Measurements from ENCODE around the gene BEST4. TPM values are rescaled to one million over a fixed set of nuclear protein-coding genes. Genes with fewer than 3 reads are reported as not detected.
"Not testable (repeated sequence)": the region's sequence is repeated elsewhere in the genome, so short reads cannot be mapped to it uniquely, and the experiment has no call there.

The BEST4 gene
- total and polyA plus RNA-seq, 4 donors, result 0.30 to 1.8 (median 0.73) TPM

DNA sequence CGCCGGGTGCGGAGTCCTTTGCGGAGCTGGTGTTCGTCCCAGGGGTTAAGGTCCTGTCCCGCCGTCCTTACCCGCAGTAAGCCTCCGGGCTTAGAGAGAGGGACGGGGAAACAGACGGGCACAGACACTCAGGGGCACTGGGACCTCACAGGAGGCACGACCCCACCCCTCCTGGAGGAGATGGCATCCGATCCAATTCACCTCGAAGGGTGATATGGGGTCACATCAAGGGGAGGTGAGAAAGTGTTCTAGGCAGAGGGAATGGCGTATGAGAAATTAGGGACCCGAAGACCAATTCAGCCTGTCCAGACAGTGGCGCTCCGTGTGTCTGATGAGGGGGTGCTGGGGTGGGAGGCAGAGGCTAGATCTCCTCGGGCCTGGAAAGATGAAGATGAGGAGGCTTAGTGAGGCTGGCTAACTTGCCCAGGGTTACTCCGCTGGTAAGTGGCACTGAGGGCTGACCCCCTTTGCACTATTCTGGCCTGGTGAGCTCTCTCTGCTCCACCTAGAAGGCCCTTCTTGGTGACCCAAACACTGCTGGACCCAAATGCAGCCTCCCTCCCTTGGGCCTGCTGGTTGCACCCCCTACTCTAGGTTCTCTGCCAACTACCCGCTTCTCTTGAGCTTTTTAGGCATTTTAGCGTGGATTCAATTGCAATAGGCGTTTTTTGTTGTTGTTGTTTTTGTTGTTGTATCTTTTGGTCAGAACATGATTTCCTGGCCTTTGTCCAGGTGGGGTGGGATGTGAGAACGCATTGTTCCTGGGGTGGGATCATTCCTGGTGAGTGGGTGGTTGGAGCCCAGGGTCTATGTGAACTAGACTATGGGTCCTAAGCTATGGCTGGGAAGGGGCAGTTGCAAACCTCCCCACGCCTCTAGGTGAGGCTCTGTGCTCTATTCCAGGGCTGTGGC, 32.6 kb upstream of the BEST4 start:
- intact Hi-C loops (cut with DNase I), result no loop called here
- peak; percentile 43 to 55 for DNase-seq
- Histone ChIP-seq H3K27ac (ENCODE audit: low read depth in 1 of 2, low read length in 2 of 2) (peak overlapping the region; percentile 79 to 96), H3K36me3 (ENCODE audit: control insufficient read depth in 1 of 2, insufficient read depth in 2 of 2, low read length in 1 of 2) (no peaks in the 10 kb centered on the region), H3K4me1 (ENCODE audit: control insufficient read depth in 1 of 2, insufficient read depth in 2 of 2, low read length in 2 of 2) (no peaks in the 10 kb centered on the region), H3K27me3 (ENCODE audit: control insufficient read depth in 1 of 2, insufficient read depth in 2 of 2, low read length in 1 of 2) (no peaks in the 10 kb centered on the region), H3K4me3 (ENCODE audit: low read length in 2 of 2) (peak overlapping the region; percentile 15 to 56), H3K9me3 (ENCODE audit: control insufficient read depth, low read length) (no peaks in the 10 kb centered on the region)
- ATAC-seq (ENCODE audit: low FRiP score), result peak; percentile 44
- WGBS, 2 donors, result 20 to 23% methylated on average over 25 of the region's 25 CpGs

DNA sequence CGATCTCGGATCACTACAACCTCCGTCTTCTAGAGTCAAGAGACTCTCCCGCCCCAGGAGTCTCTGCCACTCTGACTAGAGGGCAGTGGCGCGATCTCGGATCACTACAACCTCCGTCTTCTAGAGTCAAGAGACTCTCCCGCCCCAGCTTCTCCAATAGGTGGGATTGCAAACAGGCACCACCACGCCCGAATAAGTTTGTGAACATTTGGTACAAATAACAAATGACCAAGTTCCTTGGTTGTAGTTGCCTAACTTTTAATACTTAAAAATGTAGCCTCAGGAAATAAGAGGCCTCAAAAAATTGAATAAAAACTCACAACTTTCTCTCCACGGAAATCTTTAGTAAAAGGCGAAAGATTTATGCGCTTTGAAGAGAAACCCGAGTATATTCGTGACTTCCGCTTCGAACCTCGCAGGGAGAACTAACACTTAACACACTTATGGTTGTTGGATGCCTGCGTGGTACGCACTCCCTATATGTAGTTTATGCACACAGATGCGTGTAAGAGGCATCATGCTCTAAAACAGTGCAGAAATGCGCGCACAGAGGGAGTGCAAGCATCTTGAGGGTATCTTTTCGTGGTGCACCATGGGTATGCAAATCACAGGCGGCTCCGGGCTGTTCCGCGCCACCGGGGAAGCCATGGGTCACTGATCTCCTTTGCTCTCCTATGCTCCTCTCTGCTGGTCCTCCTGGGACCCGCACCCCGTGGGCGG, 31.8 kb upstream of the BEST4 start:
- H3K36me3 ChIP-seq (ENCODE audit: control insufficient read depth in 1 of 2, insufficient read depth in 2 of 2, low read length in 1 of 2), result no peaks in the 10 kb centered on the region
- DNase-seq, result peak; percentile 85 to 90
- no peaks in the 10 kb centered on the region for H3K9me3 ChIP-seq (ENCODE audit: control insufficient read depth, low read length)
- no peaks in the 10 kb centered on the region for H3K27me3 ChIP-seq (ENCODE audit: control insufficient read depth in 1 of 2, insufficient read depth in 2 of 2, low read length in 1 of 2)
- no peaks in the 10 kb centered on the region for H3K4me1 ChIP-seq (ENCODE audit: control insufficient read depth in 1 of 2, insufficient read depth in 2 of 2, low read length in 2 of 2)
- peak overlapping the region; percentile 85 to 96 for H3K27ac ChIP-seq (ENCODE audit: low read depth in 1 of 2, low read length in 2 of 2)
- peak; percentile 93 for ATAC-seq (ENCODE audit: low FRiP score)
- H3K4me3 ChIP-seq (ENCODE audit: low read length in 2 of 2), result peak overlapping the region; percentile 15 to 56
- 0 to 1% methylated on average over 33 of the region's 33 CpGs for WGBS, 2 donors
- intact Hi-C loops (cut with DNase I), result no loop called here

DNA sequence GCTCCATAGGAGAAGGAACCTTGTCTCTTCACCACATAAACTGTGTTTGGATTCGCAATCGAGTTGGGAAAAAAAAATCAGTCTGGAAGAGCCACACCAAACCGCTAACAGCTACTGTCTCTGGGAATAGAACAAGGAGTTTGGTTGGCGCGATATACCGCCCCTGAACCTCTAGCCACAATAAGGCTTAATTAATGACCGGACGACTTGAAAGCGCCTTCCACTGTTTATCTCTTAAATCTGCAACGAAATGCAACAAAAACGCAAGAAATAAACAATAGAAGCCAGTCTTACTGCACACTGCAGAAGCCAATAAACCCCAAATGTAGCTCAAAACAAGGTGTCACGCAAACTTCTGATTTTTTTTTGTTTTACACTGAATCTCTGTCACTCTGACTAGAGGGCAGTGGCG, 31.2 kb upstream of the BEST4 start:
- Histone ChIP-seq H3K4me1 (ENCODE audit: control insufficient read depth in 1 of 2, insufficient read depth in 2 of 2, low read length in 2 of 2) (no peaks in the 10 kb centered on the region), H3K9me3 (ENCODE audit: control insufficient read depth, low read length) (no peaks in the 10 kb centered on the region), H3K4me3 (ENCODE audit: low read length in 2 of 2) (peak overlapping the region; percentile 30 to 48), H3K36me3 (ENCODE audit: control insufficient read depth in 1 of 2, insufficient read depth in 2 of 2, low read length in 1 of 2) (no peaks in the 10 kb centered on the region), H3K27ac (ENCODE audit: low read depth in 1 of 2, low read length in 2 of 2) (peak overlapping the region; percentile 82 to 85), H3K27me3 (ENCODE audit: control insufficient read depth in 1 of 2, insufficient read depth in 2 of 2, low read length in 1 of 2) (no peaks in the 10 kb centered on the region)
- intact Hi-C loops (cut with DNase I), result no loop called here
- DNase-seq (no peak), ATAC-seq (ENCODE audit: low FRiP score) (no peak)
- WGBS, 2 donors, result 0 to 1% methylated on average over 13 of the region's 13 CpGs

GRCh38 chr1:44817771-44818495, 30.0 kb upstream of the BEST4 start:
- Histone ChIP-seq H3K27me3 (ENCODE audit: control insufficient read depth in 1 of 2, insufficient read depth in 2 of 2, low read length in 1 of 2) (no peaks in the 10 kb centered on the region), H3K9me3 (ENCODE audit: control insufficient read depth, low read length) (no peaks in the 10 kb centered on the region), H3K36me3 (ENCODE audit: control insufficient read depth in 1 of 2, insufficient read depth in 2 of 2, low read length in 1 of 2) (no peaks in the 10 kb centered on the region), H3K4me3 (ENCODE audit: low read length in 2 of 2) (no peak overlapping the region), H3K4me1 (ENCODE audit: control insufficient read depth in 1 of 2, insufficient read depth in 2 of 2, low read length in 2 of 2) (no peaks in the 10 kb centered on the region), H3K27ac (ENCODE audit: low read depth in 1 of 2, low read length in 2 of 2) (no peak overlapping the region)
- intact Hi-C loops (cut with DNase I), result no loop called here
- peak; percentile 25 to 39 for DNase-seq
- WGBS, 2 donors, result 95 to 96% methylated on average over 11 of the region's 11 CpGs
- no peak for ATAC-seq (ENCODE audit: low FRiP score)

DNA sequence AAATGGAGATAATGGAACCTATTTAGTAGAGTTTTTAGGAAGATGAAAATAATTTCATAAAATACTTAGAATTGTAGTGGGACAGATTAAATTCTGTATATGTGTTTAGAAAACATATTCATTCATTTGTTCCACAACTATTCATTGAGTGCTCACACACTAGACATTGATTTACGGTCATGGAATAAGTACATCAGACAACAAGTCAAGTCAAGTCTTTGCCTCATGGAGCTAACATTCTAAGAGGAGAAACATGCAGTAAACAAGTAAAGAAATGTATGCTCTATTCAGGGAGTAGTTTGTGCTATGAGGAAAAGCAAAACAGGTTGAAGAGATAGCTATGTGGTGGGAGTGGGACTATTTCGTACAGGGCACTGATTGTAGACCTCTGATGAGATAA, 29.3 kb upstream of the BEST4 start:
- Histone ChIP-seq H3K9me3 (ENCODE audit: control insufficient read depth, low read length) (no peaks in the 10 kb centered on the region), H3K4me1 (ENCODE audit: control insufficient read depth in 1 of 2, insufficient read depth in 2 of 2, low read length in 2 of 2) (no peaks in the 10 kb centered on the region), H3K36me3 (ENCODE audit: control insufficient read depth in 1 of 2, insufficient read depth in 2 of 2, low read length in 1 of 2) (no peaks in the 10 kb centered on the region), H3K27me3 (ENCODE audit: control insufficient read depth in 1 of 2, insufficient read depth in 2 of 2, low read length in 1 of 2) (no peaks in the 10 kb centered on the region), H3K4me3 (ENCODE audit: low read length in 2 of 2) (no peak overlapping the region), H3K27ac (ENCODE audit: low read depth in 1 of 2, low read length in 2 of 2) (no peak overlapping the region)
- DNase-seq (no peak), ATAC-seq (ENCODE audit: low FRiP score) (no peak)
- intact Hi-C loops (cut with DNase I), result no loop called here
- 89 to 94% methylated on average over 2 of the region's 2 CpGs for WGBS, 2 donors

DNA sequence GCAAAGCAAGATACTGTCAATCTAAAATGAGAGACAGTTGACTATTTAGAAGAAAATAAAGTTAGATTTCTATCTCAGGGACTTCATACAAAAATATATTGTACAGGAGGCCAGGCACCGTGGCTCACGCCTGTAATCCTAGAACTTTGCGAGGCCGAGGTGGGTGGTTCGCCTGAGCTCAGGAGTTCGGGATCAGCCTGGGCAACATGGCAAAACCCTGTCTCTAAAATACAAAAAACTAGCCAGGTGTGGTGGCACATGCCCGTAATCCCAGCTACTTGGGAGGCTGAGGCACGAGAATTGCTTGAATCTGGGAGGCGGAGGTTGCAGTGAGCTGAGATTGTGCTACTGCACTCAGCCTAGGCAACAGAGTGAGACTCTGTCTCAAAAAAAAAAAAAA, 28.0 kb upstream of the BEST4 start:
- H3K4me1 ChIP-seq (ENCODE audit: control insufficient read depth in 1 of 2, insufficient read depth in 2 of 2, low read length in 2 of 2), result not testable (repeated sequence)

DNA sequence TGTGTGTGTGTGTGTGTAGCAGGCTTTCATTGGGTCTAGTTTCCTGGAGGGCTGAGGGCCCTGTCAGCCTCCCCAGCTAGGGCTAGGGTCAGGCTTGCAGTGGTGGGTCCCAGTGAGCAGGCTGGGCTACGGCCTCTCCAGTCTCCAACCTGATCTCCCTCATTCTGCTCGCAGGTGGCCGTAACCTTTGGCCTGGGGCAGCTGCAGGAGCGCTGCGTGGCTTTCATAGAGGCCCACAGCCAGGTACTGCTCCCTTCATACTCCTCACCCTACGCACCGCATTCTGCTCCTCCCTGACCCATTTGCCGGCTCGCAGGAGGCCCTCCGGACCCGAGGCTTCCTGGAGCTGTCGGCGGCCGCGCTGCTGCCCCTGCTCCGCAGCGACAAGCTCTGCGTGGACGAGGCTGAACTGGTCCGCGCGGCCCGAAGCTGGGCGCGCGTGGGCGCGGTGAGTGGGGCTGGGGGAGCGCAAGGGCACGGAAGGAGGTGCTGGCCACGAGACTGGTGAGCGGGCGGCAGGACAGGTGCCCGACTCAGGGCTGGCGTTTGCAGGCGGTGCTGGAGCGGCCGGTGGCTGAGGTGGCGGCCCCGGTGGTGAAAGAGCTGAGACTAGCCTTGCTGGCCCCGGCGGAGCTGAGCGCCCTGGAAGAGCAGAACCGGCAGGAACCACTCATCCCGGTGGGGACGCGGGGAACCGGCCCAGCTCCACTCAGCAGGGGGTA, 25.0 kb upstream of the BEST4 start:
- Histone ChIP-seq H3K4me3 (ENCODE audit: low read length in 2 of 2) (no peak overlapping the region), H3K36me3 (ENCODE audit: control insufficient read depth in 1 of 2, insufficient read depth in 2 of 2, low read length in 1 of 2) (no peaks in the 10 kb centered on the region), H3K27me3 (ENCODE audit: control insufficient read depth in 1 of 2, insufficient read depth in 2 of 2, low read length in 1 of 2) (no peaks in the 10 kb centered on the region), H3K27ac (ENCODE audit: low read depth in 1 of 2, low read length in 2 of 2) (no peak overlapping the region), H3K9me3 (ENCODE audit: control insufficient read depth, low read length) (no peaks in the 10 kb centered on the region), H3K4me1 (ENCODE audit: control insufficient read depth in 1 of 2, insufficient read depth in 2 of 2, low read length in 2 of 2) (peaks cover 0 to 4% of the 10 kb centered on the region in 2 donors)
- ATAC-seq (ENCODE audit: low FRiP score) (no peak), DNase-seq (peak; percentile 55 to 80)
- WGBS, 2 donors, result 80% methylated on average over 47 to 48 of the region's 48 CpGs
- intact Hi-C loops (cut with DNase I), result no loop called here

More for the DNA sequence above, 28.0 kb upstream of the BEST4 start:
- H3K9me3 ChIP-seq (ENCODE audit: control insufficient read depth, low read length); ATAC-seq (ENCODE audit: low FRiP score); H3K27me3 ChIP-seq (ENCODE audit: control insufficient read depth in 1 of 2, insufficient read depth in 2 of 2, low read length in 1 of 2); intact Hi-C loops (cut with DNase I); H3K4me3 ChIP-seq (ENCODE audit: low read length in 2 of 2); H3K36me3 ChIP-seq (ENCODE audit: control insufficient read depth in 1 of 2, insufficient read depth in 2 of 2, low read length in 1 of 2); H3K27ac ChIP-seq (ENCODE audit: low read depth in 1 of 2, low read length in 2 of 2): not testable (repeated sequence)
- WGBS, 2 donors, result 89 to 94% methylated on average over 9 of the region's 9 CpGs
- peak; percentile 15 to 53 for DNase-seq

DNA sequence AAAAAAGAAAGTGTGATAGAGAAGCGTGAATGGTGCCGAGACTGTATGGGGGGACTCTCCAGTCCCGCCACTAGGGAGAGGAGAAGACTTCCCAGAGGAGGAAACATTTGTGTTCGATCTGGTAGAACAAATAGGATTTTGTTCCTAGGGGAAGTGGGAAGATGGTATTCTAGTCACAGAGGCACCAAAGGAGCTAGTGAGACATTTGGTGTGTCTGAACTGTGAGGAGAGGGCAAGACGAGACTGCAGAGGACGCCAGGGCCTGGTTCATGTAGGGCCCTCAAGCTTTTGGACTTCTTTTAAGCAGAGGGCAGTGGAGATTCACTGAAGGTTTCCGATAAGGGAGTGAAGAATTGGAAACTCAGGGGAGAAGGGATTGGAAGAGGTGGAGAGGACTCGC, 23.3 kb upstream of the BEST4 start:
- peak overlapping the region; percentile 23 to 56 for H3K27ac ChIP-seq (ENCODE audit: low read depth in 1 of 2, low read length in 2 of 2)
- no peak for ATAC-seq (ENCODE audit: low FRiP score)

More for the DNA sequence above, 23.3 kb upstream of the BEST4 start:
- H3K9me3 ChIP-seq (ENCODE audit: control insufficient read depth, low read length), result no peaks in the 10 kb centered on the region
- H3K36me3 ChIP-seq (ENCODE audit: control insufficient read depth in 1 of 2, insufficient read depth in 2 of 2, low read length in 1 of 2), result no peaks in the 10 kb centered on the region
- H3K27me3 ChIP-seq (ENCODE audit: control insufficient read depth in 1 of 2, insufficient read depth in 2 of 2, low read length in 1 of 2), result no peaks in the 10 kb centered on the region
- WGBS, 2 donors, result 57% methylated on average over 8 of the region's 8 CpGs
- DNase-seq, result peak in 1 of 2 donors; percentile 26
- no peak overlapping the region for H3K4me3 ChIP-seq (ENCODE audit: low read length in 2 of 2)
- intact Hi-C loops (cut with DNase I), result no loop called here
- peaks cover 0 to 4% of the 10 kb centered on the region in 2 donors for H3K4me1 ChIP-seq (ENCODE audit: control insufficient read depth in 1 of 2, insufficient read depth in 2 of 2, low read length in 2 of 2)
